Neural crest cell (in vitro differentiated cells): ENCODE measurements around the gene AURKB. TPM values are rescaled to one million over a fixed set of nuclear protein-coding genes. Genes with fewer than 3 reads are reported as not detected.

ENCODE experiments used
- DNase-seq: peaks from one replicate; pipeline ENCODE4 v3.0.0; 2021; ENCODE audit warnings: low read depth, mixed read lengths, low spot score
- H3K27ac Mint-ChIP-seq: one replicate; pipeline ENCODE4 v1.8.0; 2021; ENCODE audit warnings: mild to moderate bottlenecking, mixed read lengths; ENCODE audit not compliant: unreplicated experiment
- H3K27me3 Mint-ChIP-seq: 2 replicates; pipeline ENCODE4 v1.8.0; 2021; ENCODE audit warnings: low read depth, mild to moderate bottlenecking, mixed read lengths
- H3K36me3 Mint-ChIP-seq: 2 replicates; pipeline ENCODE4 v1.8.0; 2021; ENCODE audit warnings: low read depth, mild to moderate bottlenecking, mixed read lengths
- H3K4me1 Mint-ChIP-seq: 2 replicates; pipeline ENCODE4 v1.8.0; 2021; ENCODE audit warnings: mixed read lengths
- H3K4me3 Mint-ChIP-seq: one replicate; pipeline ENCODE4 v1.8.0; 2021; ENCODE audit warnings: mild to moderate bottlenecking, mixed read lengths
- H3K9me3 Mint-ChIP-seq: 2 replicates; pipeline ENCODE4 v1.8.0; 2021; ENCODE audit warnings: mixed read lengths
- CTCF ChIP-seq: fragments of 200-600 bp; sonication (generic); conservative IDR thresholded peaks from 2 replicates; pipeline ENCODE4 v1.5.0; 2021; ENCODE audit warnings: antibody characterized with exemption, mild to moderate bottlenecking
- total RNA-seq: library from RNA; stranded (reverse); gene quantifications from 2 replicates; pipeline ENCODE4 v1.2.1, GENCODE V29; 2021

AURKB gene
- total RNA-seq, 1 donor from 2014 or later: 176 TPM

GRCh38 chr17:8167526-8167925 lies 42.8 kb downstream of the AURKB start:
- H3K9me3 Mint-ChIP-seq: no peaks in the 10 kb centered on the region
- H3K4me1 Mint-ChIP-seq: peaks cover 29% of the 10 kb centered on the region
- H3K27ac Mint-ChIP-seq: peak overlapping the region; percentile 43
- DNase-seq: no peak
- no peaks in the 10 kb centered on the region for H3K36me3 Mint-ChIP-seq
- H3K4me3 Mint-ChIP-seq: no peak overlapping the region
- no peaks in the 10 kb centered on the region for H3K27me3 Mint-ChIP-seq
- TF ChIP-seq CTCF: no peak

- no peak for TF ChIP-seq CTCF
- no peaks in the 10 kb centered on the region for H3K36me3 Mint-ChIP-seq
- H3K27ac Mint-ChIP-seq: no peak overlapping the region
- H3K27me3 Mint-ChIP-seq: no peaks in the 10 kb centered on the region
- no peaks in the 10 kb centered on the region for H3K9me3 Mint-ChIP-seq
- no peak for DNase-seq
- H3K4me3 Mint-ChIP-seq: peak overlapping the region; percentile 54
- H3K4me1 Mint-ChIP-seq: peaks cover 26% of the 10 kb centered on the region
Measured at GRCh38 chr17:8166731-8167130, 43.6 kb downstream of the AURKB start.

GRCh38 chr17:8164815-8165131 lies 45.6 kb downstream of the AURKB start:
- no peaks in the 10 kb centered on the region for H3K9me3 Mint-ChIP-seq
- no peaks in the 10 kb centered on the region for H3K27me3 Mint-ChIP-seq
- TF ChIP-seq CTCF: no peak
- DNase-seq: no peak
- H3K4me3 Mint-ChIP-seq: peak overlapping the region; percentile 84
- H3K4me1 Mint-ChIP-seq: peaks cover 43% of the 10 kb centered on the region
- no peak overlapping the region for H3K27ac Mint-ChIP-seq
- peaks cover 6% of the 10 kb centered on the region for H3K36me3 Mint-ChIP-seq

- H3K4me3 Mint-ChIP-seq: peak overlapping the region; percentile 92
- no peaks in the 10 kb centered on the region for H3K9me3 Mint-ChIP-seq
- DNase-seq: no peak
- TF ChIP-seq CTCF: no peak
- H3K36me3 Mint-ChIP-seq: peaks cover 6% of the 10 kb centered on the region
- H3K27ac Mint-ChIP-seq: no peak overlapping the region
- H3K27me3 Mint-ChIP-seq: no peaks in the 10 kb centered on the region
- H3K4me1 Mint-ChIP-seq: peaks cover 44% of the 10 kb centered on the region
Measured at GRCh38 chr17:8163978-8164814, 46.2 kb downstream of the AURKB start.

- peaks cover 12% of the 10 kb centered on the region for H3K36me3 Mint-ChIP-seq
- H3K4me3 Mint-ChIP-seq: peak overlapping the region; percentile 92
- TF ChIP-seq CTCF: no peak
- peaks cover 2% of the 10 kb centered on the region for H3K27me3 Mint-ChIP-seq
- H3K4me1 Mint-ChIP-seq: peaks cover 50% of the 10 kb centered on the region
- no peaks in the 10 kb centered on the region for H3K9me3 Mint-ChIP-seq
- no peak for DNase-seq
- peak overlapping the region; percentile 98 for H3K27ac Mint-ChIP-seq
Measured at GRCh38 chr17:8162997-8163977, 47.1 kb downstream of the AURKB start.
